BLaER1 treated with 17β-estradiol and CSF1 and Interleukin-3, amounts not matched to agents 10 nM and 100 nM (cell line): ENCODE data around the gene SNX11.

Experiments
- H3K27ac ChIP-seq, 11 experiments: shearing (Covaris generic); formaldehyde crosslinking; 2 replicates each; pipeline ENCODE4 v1.8.1; 2022
- H3K27me3 ChIP-seq, 11 experiments: shearing (Covaris generic); formaldehyde crosslinking; 2 replicates each; pipeline ENCODE4 v1.8.1; 2022
- H3K36me3 ChIP-seq, 11 experiments: shearing (Covaris generic); formaldehyde crosslinking; 2 replicates each; pipeline ENCODE4 v1.8.1; 2022
- H3K4me1 ChIP-seq, 10 experiments: shearing (Covaris generic); formaldehyde crosslinking; 2 replicates each; pipeline ENCODE4 v1.8.1; 2022
- H3K4me2 ChIP-seq, 11 experiments: shearing (Covaris generic); formaldehyde crosslinking; 2 replicates each; pipeline ENCODE4 v1.8.1; 2022
- H3K4me3 ChIP-seq, 10 experiments: shearing (Covaris generic); formaldehyde crosslinking; 2 replicates each; pipeline ENCODE4 v1.8.1; 2022
- H3K9ac ChIP-seq, 11 experiments: shearing (Covaris generic); formaldehyde crosslinking; 2 replicates each; pipeline ENCODE4 v1.8.1; 2022
- H3K9me3 ChIP-seq, 11 experiments: shearing (Covaris generic); formaldehyde crosslinking; replicated peaks in 1 of 11; 2 replicates each; pipeline ENCODE4 v1.8.1; 2022
- H4K20me1 ChIP-seq, 11 experiments: shearing (Covaris generic); formaldehyde crosslinking; 2 replicates each; pipeline ENCODE4 v1.8.1; 2022
- Cebpa-rat ChIP-seq, 11 experiments: shearing (Covaris generic); IDR thresholded peaks; 2 replicates each; pipeline ENCODE4 v1.8.1; 2022

SNX11 gene

GRCh38 chr17:48155889-48156611 lies 48.5 kb downstream of the SNX11 start:
- H3K4me2 ChIP-seq = peak overlapping the region in 2 of 11 experiments; percentile 5 to 23; a peak in 1 of 22 replicates
- no peak overlapping the region for H3K4me3 ChIP-seq
- no peak overlapping the region for H3K27ac ChIP-seq
- no peaks in the 10 kb centered on the region for H3K36me3 ChIP-seq
- no peak for TF ChIP-seq Cebpa-rat (IDR thresholded peaks at IDR 0.05)
- H3K27me3 ChIP-seq = peaks cover 14 to 34% (median 22%) of the 10 kb centered on the region in 11 experiments
- H4K20me1 ChIP-seq = peaks cover 0 to 4% (median 0%) of the 10 kb centered on the region in 11 experiments; a peak in 1 of 22 replicates
- no peak overlapping the region for H3K9ac ChIP-seq
- peaks cover 0 to 26% (median 0%) of the 10 kb centered on the region in 10 experiments; a peak in 8 of 20 replicates for H3K4me1 ChIP-seq
- no peaks in the 10 kb centered on the region for H3K9me3 ChIP-seq

GRCh38 chr17:48159232-48159631 lies 51.7 kb downstream of the SNX11 start:
- Histone ChIP-seq H3K36me3 (no peaks in the 10 kb centered on the region), H4K20me1 (no peaks in the 10 kb centered on the region; a peak in 1 of 22 replicates), H3K4me2 (no peak overlapping the region), H3K27me3 (peaks cover 14 to 29% (median 21%) of the 10 kb centered on the region in 11 experiments), H3K9me3 (no peaks in the 10 kb centered on the region), H3K27ac (no peak overlapping the region), H3K9ac (no peak overlapping the region), H3K4me1 (peaks cover 8 to 29% (median 14%) of the 10 kb centered on the region in 10 experiments), H3K4me3 (no peak overlapping the region)
- TF ChIP-seq Cebpa-rat (IDR thresholded peaks at IDR 0.05) = no peak

- H3K4me3 ChIP-seq = no peak overlapping the region
- no peak for TF ChIP-seq Cebpa-rat (IDR thresholded peaks at IDR 0.05)
- H3K9me3 ChIP-seq = no peaks in the 10 kb centered on the region
- H3K4me1 ChIP-seq = peaks cover 8 to 29% (median 14%) of the 10 kb centered on the region in 10 experiments
- H3K27me3 ChIP-seq = peaks cover 13 to 18% (median 17%) of the 10 kb centered on the region in 11 experiments
- H3K27ac ChIP-seq = no peak overlapping the region
- no peaks in the 10 kb centered on the region; a peak in 1 of 22 replicates for H4K20me1 ChIP-seq
- H3K9ac ChIP-seq = no peak overlapping the region
- H3K4me2 ChIP-seq = no peak overlapping the region
- H3K36me3 ChIP-seq = no peaks in the 10 kb centered on the region
These were observed 52.9 kb downstream of the SNX11 start for GRCh38 chr17:48160177-48161081.

- Histone ChIP-seq H3K27ac (no peak overlapping the region), H3K4me1 (peaks cover 8 to 27% (median 14%) of the 10 kb centered on the region in 10 experiments), H3K4me2 (no peak overlapping the region), H3K4me3 (no peak overlapping the region), H3K9ac (no peak overlapping the region), H3K27me3 (peaks cover 4 to 9% (median 8%) of the 10 kb centered on the region in 11 experiments; a peak in 20 of 22 replicates), H3K36me3 (no peaks in the 10 kb centered on the region), H3K9me3 (no peaks in the 10 kb centered on the region), H4K20me1 (no peaks in the 10 kb centered on the region)
- TF ChIP-seq Cebpa-rat (IDR thresholded peaks at IDR 0.05) = no peak
These were observed 53.8 kb downstream of the SNX11 start for GRCh38 chr17:48161127-48161905.

GRCh38 chr17:48162306-48162934 lies 54.9 kb downstream of the SNX11 start:
- Histone ChIP-seq H3K4me3 (no peak overlapping the region), H3K27ac (no peak overlapping the region), H3K36me3 (no peaks in the 10 kb centered on the region), H3K9me3 (no peaks in the 10 kb centered on the region), H3K9ac (no peak overlapping the region), H3K4me1 (peaks cover 5 to 19% (median 12%) of the 10 kb centered on the region in 10 experiments; a peak in 18 of 20 replicates), H3K27me3 (no peaks in the 10 kb centered on the region), H3K4me2 (peak overlapping the region in 6 of 11 experiments; percentile 34 to 71 (median 54); a peak in 6 of 22 replicates), H4K20me1 (no peaks in the 10 kb centered on the region)
- no peak for TF ChIP-seq Cebpa-rat (IDR thresholded peaks at IDR 0.05)

- Histone ChIP-seq H3K4me3 (no peak overlapping the region), H3K4me1 (peaks cover 5 to 19% (median 12%) of the 10 kb centered on the region in 10 experiments; a peak in 18 of 20 replicates), H3K4me2 (peak overlapping the region; percentile 34 to 71 (median 47)), H3K9ac (no peak overlapping the region), H3K27ac (no peak overlapping the region), H3K27me3 (no peaks in the 10 kb centered on the region), H4K20me1 (no peaks in the 10 kb centered on the region), H3K9me3 (no peaks in the 10 kb centered on the region), H3K36me3 (no peaks in the 10 kb centered on the region)
- TF ChIP-seq Cebpa-rat (IDR thresholded peaks at IDR 0.05) = no peak
These were observed 55.5 kb downstream of the SNX11 start for GRCh38 chr17:48162946-48163506.

GRCh38 chr17:48163809-48164208 lies 56.2 kb downstream of the SNX11 start:
- Histone ChIP-seq H3K4me2 (peak overlapping the region in 9 of 11 experiments; percentile 40 to 71 (median 47); a peak in 13 of 22 replicates), H3K27me3 (no peaks in the 10 kb centered on the region), H4K20me1 (no peaks in the 10 kb centered on the region), H3K4me1 (peaks cover 5 to 19% (median 12%) of the 10 kb centered on the region in 10 experiments; a peak in 18 of 20 replicates), H3K9ac (no peak overlapping the region), H3K4me3 (no peak overlapping the region), H3K9me3 (no peaks in the 10 kb centered on the region), H3K36me3 (no peaks in the 10 kb centered on the region), H3K27ac (no peak overlapping the region)
- no peak for TF ChIP-seq Cebpa-rat (IDR thresholded peaks at IDR 0.05)

- H3K27me3 ChIP-seq = no peaks in the 10 kb centered on the region
- no peak for TF ChIP-seq Cebpa-rat (IDR thresholded peaks at IDR 0.05)
- H3K9me3 ChIP-seq = no peaks in the 10 kb centered on the region
These were observed 62.4 kb downstream of the SNX11 start for GRCh38 chr17:48169926-48170325.

More at GRCh38 chr17:48169926-48170325, 62.4 kb downstream of the SNX11 start:
- Histone ChIP-seq H3K27ac (no peak overlapping the region), H3K4me3 (no peak overlapping the region), H3K9ac (no peak overlapping the region), H4K20me1 (no peaks in the 10 kb centered on the region), H3K4me2 (no peak overlapping the region), H3K36me3 (no peaks in the 10 kb centered on the region), H3K4me1 (peaks cover 7 to 25% (median 19%) of the 10 kb centered on the region in 10 experiments; a peak in 19 of 20 replicates)
